GM23248 (cell line): Measurements from ENCODE around the gene NEUROD4. TPM values are rescaled to one million over a fixed set of nuclear protein-coding genes. Genes with fewer than 3 reads are reported as not detected.

Experiments used
- DNase-seq: peaks from one replicate; pipeline ENCODE4 v3.0.0-alpha.2; 2015
- H2AFZ ChIP-seq: fragments of 200-600 bp; sonication (generic); 2 replicates; pipeline ENCODE4 v1.6.1; 2016; ENCODE audit warnings: antibody characterized with exemption
- H3F3A ChIP-seq: fragments of 200-600 bp; sonication (generic); 2 replicates; pipeline ENCODE4 v1.6.1; 2016; ENCODE audit warnings: mild to moderate bottlenecking, antibody characterized with exemption, mixed run types; ENCODE audit not compliant: insufficient read depth
- H3K27ac ChIP-seq: fragments of 200-600 bp; sonication (generic); 2 replicates; pipeline ENCODE4 v1.5.1; 2016; ENCODE audit warnings: mild to moderate bottlenecking
- H3K27me3 ChIP-seq: fragments of 200-600 bp; sonication (generic); replicated peaks from 2 replicates; pipeline ENCODE4 v1.6.1; 2016; ENCODE audit warnings: mild to moderate bottlenecking; ENCODE audit not compliant: insufficient read depth
- H3K36me3 ChIP-seq: fragments of 200-600 bp; sonication (generic); 2 replicates; pipeline ENCODE4 v1.6.1; 2016; ENCODE audit warnings: low read depth, mild to moderate bottlenecking
- H3K4me1 ChIP-seq: fragments of 200-600 bp; sonication (generic); 2 replicates; pipeline ENCODE4 v1.6.1; 2016; ENCODE audit warnings: mild to moderate bottlenecking; ENCODE audit not compliant: insufficient read depth
- H3K4me2 ChIP-seq: fragments of 200-600 bp; sonication (generic); one replicate; pipeline ENCODE4 v1.6.1; 2016; ENCODE audit warnings: mild to moderate bottlenecking; ENCODE audit not compliant: unreplicated experiment
- H3K4me3 ChIP-seq: fragments of 200-600 bp; sonication (generic); 2 replicates; pipeline ENCODE4 v1.5.1; 2016; ENCODE audit warnings: mild to moderate bottlenecking
- H3K79me2 ChIP-seq: fragments of 200-600 bp; sonication (generic); 2 replicates; pipeline ENCODE4 v1.6.1; 2016; ENCODE audit warnings: mild to moderate bottlenecking; ENCODE audit not compliant: insufficient read depth
- H3K9ac ChIP-seq: fragments of 200-600 bp; sonication (generic); 2 replicates; pipeline ENCODE4 v1.6.1; 2016; ENCODE audit warnings: mild to moderate bottlenecking
- H3K9me2 ChIP-seq: fragments of 200-600 bp; sonication (generic); 2 replicates; pipeline ENCODE4 v1.6.1; 2016; ENCODE audit warnings: mixed run types, mild to moderate bottlenecking, moderate library complexity; ENCODE audit not compliant: insufficient read depth
- H3K9me3 ChIP-seq: fragments of 200-600 bp; sonication (generic); one replicate; pipeline ENCODE4 v1.6.1; 2017; ENCODE audit warnings: low read depth
- H4K20me1 ChIP-seq: fragments of 200-600 bp; sonication (generic); 2 replicates; pipeline ENCODE4 v1.6.0; 2016; ENCODE audit not compliant: insufficient read depth
- EZH2 ChIP-seq: fragments of 200-600 bp; sonication (generic); IDR thresholded peaks from 2 replicates; pipeline ENCODE4 v1.6.1; 2018; ENCODE audit warnings: antibody characterized with exemption, mild to moderate bottlenecking; ENCODE audit not compliant: insufficient read depth, poor library complexity, severe bottlenecking
- EZH2phosphoT487 ChIP-seq: fragments of 200-600 bp; sonication (generic); IDR thresholded peaks from 2 replicates; pipeline ENCODE4 v1.6.1; 2018; ENCODE audit warnings: antibody characterized with exemption, moderate library complexity, mild to moderate bottlenecking, low read depth; ENCODE audit not compliant: insufficient read depth
- WGBS, 2 experiments: methylation state at CpG; one replicate each; pipeline ENCODE4 v1.1.6; 2015 to 2017; ENCODE audit warnings: low lambda C conversion rate in 2 of 2, low coverage in 1 of 2; ENCODE audit errors: missing lambda C conversion rate in 2 of 2; 5-methylcytosine and 5-hydroxymethylcytosine counted together
- in situ Hi-C: fragments of 300-500 bp; cut with MboI; formaldehyde crosslinking; loops from 2 replicates; pipeline ENCODE4 v1.15.0; 2020
- polyA plus RNA-seq: library from polyadenylated mRNA; unstranded; fragments of >200 nt; fragmentation: Nextera tagmentation; extraction: Ambion mirVana; gene quantifications from 2 replicates; pipeline ENCODE4 v1.2.1, GENCODE V29; 2016
- total RNA-seq: library from RNA; depleted of rRNA; stranded (reverse); fragments of >200 nt; shearing (Covaris generic); gene quantifications from 2 replicates; pipeline ENCODE4 v1.2.3, GENCODE V29; 2014

Gene NEUROD4
- total and polyA plus RNA-seq, 2 experiments from 2014 or later = 0.04 TPM; not detected in 1

GRCh38 chr12:54991991-54992375 lies 27.8 kb upstream of the NEUROD4 start:
- Histone ChIP-seq H3F3A (no peaks in the 10 kb centered on the region), H3K27ac (no peak overlapping the region), H3K79me2 (no peaks in the 10 kb centered on the region), H3K4me2 (no peak overlapping the region), H3K9me3 (no peaks in the 10 kb centered on the region), H3K4me3 (no peak overlapping the region), H3K4me1 (no peaks in the 10 kb centered on the region), H3K27me3 (peaks cover 15% of the 10 kb centered on the region), H4K20me1 (no peaks in the 10 kb centered on the region), H3K36me3 (no peaks in the 10 kb centered on the region), H2AFZ (no peak overlapping the region), H3K9me2 (no peaks in the 10 kb centered on the region), H3K9ac (no peak overlapping the region)
- no peak for DNase-seq
- TF ChIP-seq EZH2 (no peak), EZH2phosphoT487 (no peak)
- WGBS, 2 experiments = 54 to 59% methylated on average over 5 of the region's 5 CpGs
- in situ Hi-C loops = loop anchor here (10.0 kb wide), 1 partner anchor 73 kb away; no protein-coding TSS in a partner anchor

- H3K4me1 ChIP-seq = no peaks in the 10 kb centered on the region
- no peaks in the 10 kb centered on the region for H3K9me3 ChIP-seq
- no peaks in the 10 kb centered on the region for H3K36me3 ChIP-seq
- no peak overlapping the region for H3K27ac ChIP-seq
- no peaks in the 10 kb centered on the region for H4K20me1 ChIP-seq
- peaks cover 21% of the 10 kb centered on the region for H3K27me3 ChIP-seq
- H3K4me2 ChIP-seq = no peak overlapping the region
- in situ Hi-C loops = loop anchor here (10.0 kb wide), 1 partner anchor 71 kb away; no protein-coding TSS in a partner anchor
- H3K79me2 ChIP-seq = no peaks in the 10 kb centered on the region
- no peak overlapping the region for H3K4me3 ChIP-seq
- DNase-seq = peak; percentile 67
- H3K9ac ChIP-seq = no peak overlapping the region
- no peaks in the 10 kb centered on the region for H3F3A ChIP-seq
- 12 to 14% methylated on average over 12 of the region's 12 CpGs for WGBS, 2 experiments
- no peaks in the 10 kb centered on the region for H3K9me2 ChIP-seq
- TF ChIP-seq EZH2phosphoT487 (no peak), EZH2 (no peak)
- no peak overlapping the region for H2AFZ ChIP-seq
Measured at GRCh38 chr12:54993181-54993835, 26.5 kb upstream of the NEUROD4 start.

- H3K4me1 ChIP-seq = no peaks in the 10 kb centered on the region
- H3K79me2 ChIP-seq = no peaks in the 10 kb centered on the region
- no peaks in the 10 kb centered on the region for H3K9me2 ChIP-seq
- 10 to 12% methylated on average over 5 of the region's 5 CpGs for WGBS, 2 experiments
- no peaks in the 10 kb centered on the region for H3F3A ChIP-seq
- no peak overlapping the region for H3K27ac ChIP-seq
- no peak overlapping the region for H3K4me3 ChIP-seq
- in situ Hi-C loops = loop anchor here (10.0 kb wide), 1 partner anchor 69 kb away; no protein-coding TSS in a partner anchor
- no peak overlapping the region for H3K9ac ChIP-seq
- H2AFZ ChIP-seq = no peak overlapping the region
- H4K20me1 ChIP-seq = no peaks in the 10 kb centered on the region
- no peak overlapping the region for H3K4me2 ChIP-seq
- no peaks in the 10 kb centered on the region for H3K9me3 ChIP-seq
- peaks cover 27% of the 10 kb centered on the region for H3K27me3 ChIP-seq
- no peak for TF ChIP-seq EZH2phosphoT487
- no peak for TF ChIP-seq EZH2
- no peak for DNase-seq
- no peaks in the 10 kb centered on the region for H3K36me3 ChIP-seq
Measured at GRCh38 chr12:54996205-54996604, 23.6 kb upstream of the NEUROD4 start.

GRCh38 chr12:54997929-54998522 lies 21.7 kb upstream of the NEUROD4 start:
- H3K9me2 ChIP-seq = no peaks in the 10 kb centered on the region
- in situ Hi-C loops = loop anchor here (10.0 kb wide), 1 partner anchor 67 kb away; no protein-coding TSS in a partner anchor
- no peak for DNase-seq
- H3K4me3 ChIP-seq = no peak overlapping the region
- H4K20me1 ChIP-seq = no peaks in the 10 kb centered on the region
- no peak for TF ChIP-seq EZH2
- H3K9me3 ChIP-seq = no peaks in the 10 kb centered on the region
- no peaks in the 10 kb centered on the region for H3K4me1 ChIP-seq
- H3F3A ChIP-seq = no peaks in the 10 kb centered on the region
- no peak overlapping the region for H2AFZ ChIP-seq
- H3K36me3 ChIP-seq = no peaks in the 10 kb centered on the region
- no peak overlapping the region for H3K4me2 ChIP-seq
- H3K27ac ChIP-seq = no peak overlapping the region
- WGBS, 2 experiments = 35% methylated on average over 4 of the region's 4 CpGs
- H3K27me3 ChIP-seq = peaks cover 39% of the 10 kb centered on the region
- H3K79me2 ChIP-seq = no peaks in the 10 kb centered on the region
- no peak overlapping the region for H3K9ac ChIP-seq
